CD8-positive, alpha-beta memory T cell (primary cell): ENCODE measurements around the gene EEA1. TPM values are rescaled to one million over a fixed set of nuclear protein-coding genes. Genes with fewer than 3 reads are reported as not detected.
A peak's percentile ranks its signal among the peaks of the same experiment; 100 is the strongest.

Experiments
- CTCF ChIA-PET: fragments of 350-600 bp; sonication (Branson Sonifier 250); formaldehyde crosslinking; loops from one replicate; lab custom pipeline; 2021; ENCODE audit warnings: antibody characterized with exemption; lab: Charles Lee
- POLR2A ChIA-PET: fragments of 350-600 bp; sonication (Branson Sonifier 250); formaldehyde crosslinking; loops from one replicate; lab custom pipeline; 2021; ENCODE audit warnings: antibody characterized with exemption; lab: Charles Lee
- DNase-seq, 5 donors: peaks; one replicate each; pipeline versions ENCODE4 v3.0.0 to v3.0.0-alpha.2; 2020 to 2022; ENCODE audit warnings: mixed read lengths in 1 of 5
- H3K27ac ChIP-seq: one replicate; pipeline ENCODE4 v1.7.0; 2013; ENCODE audit warnings: low read depth, mild to moderate bottlenecking, low read length, moderate library complexity
- H3K27me3 ChIP-seq: 2 replicates; pipeline ENCODE4 v1.7.0; 2013; ENCODE audit warnings: low read length, mild to moderate bottlenecking; ENCODE audit not compliant: insufficient read depth, poor library complexity, severe bottlenecking
- H3K36me3 ChIP-seq: 2 replicates; pipeline ENCODE4 v1.7.0; 2013; ENCODE audit warnings: mild to moderate bottlenecking, low read length, moderate library complexity; ENCODE audit not compliant: insufficient read depth
- H3K4me1 ChIP-seq: 2 replicates; pipeline ENCODE4 v1.7.0; 2013; ENCODE audit warnings: mild to moderate bottlenecking, low read length, moderate library complexity; ENCODE audit not compliant: insufficient read depth
- H3K4me3 ChIP-seq: 2 replicates; pipeline ENCODE4 v1.7.0; 2013; ENCODE audit warnings: mild to moderate bottlenecking, low read length
- H3K9me3 ChIP-seq: 2 replicates; pipeline ENCODE4 v1.7.0; 2013; ENCODE audit warnings: mild to moderate bottlenecking, low read length
- H3K27ac Mint-ChIP-seq, 8 donors: one replicate each; pipeline ENCODE4 v1.8.0; 2020 to 2021; ENCODE audit warnings: mixed read lengths in 8 of 8, mild to moderate bottlenecking in 6 of 8, inconsistent platforms in 3 of 8, moderate library complexity in 3 of 8
- H3K27me3 Mint-ChIP-seq, 2 donors: one replicate each; pipeline ENCODE4 v1.8.0; 2020 to 2021; ENCODE audit warnings: mixed read lengths in 2 of 2, mild to moderate bottlenecking in 1 of 2, moderate library complexity in 1 of 2
- H3K36me3 Mint-ChIP-seq, 3 donors: one replicate each; pipeline ENCODE4 v1.8.0; 2020 to 2021; ENCODE audit warnings: mixed read lengths in 3 of 3, inconsistent platforms in 1 of 3, mild to moderate bottlenecking in 1 of 3
- H3K4me1 Mint-ChIP-seq, 3 donors: one replicate each; pipeline ENCODE4 v1.8.0; 2020 to 2021; ENCODE audit warnings: mixed read lengths in 3 of 3, inconsistent platforms in 1 of 3, mild to moderate bottlenecking in 1 of 3
- H3K4me3 Mint-ChIP-seq, 7 donors: one replicate each; pipeline ENCODE4 v1.8.0; 2020 to 2021; ENCODE audit warnings: mixed read lengths in 7 of 7, mild to moderate bottlenecking in 6 of 7, moderate library complexity in 4 of 7, inconsistent platforms in 2 of 7
- H3K9me3 Mint-ChIP-seq, 5 donors: one replicate each; pipeline ENCODE4 v1.8.0; 2020 to 2022; ENCODE audit warnings: mixed read lengths in 5 of 5, mild to moderate bottlenecking in 3 of 5, moderate library complexity in 2 of 5, inconsistent platforms in 1 of 5
- polyA plus RNA-seq: library from polyadenylated mRNA; unstranded; fragments of 300-500 nt; fragmentation: Illumina TruSeq; gene quantifications from one replicate; pipeline ENCODE4 v1.2.3, GENCODE V29; 2021
- total RNA-seq, 2 experiments: library from RNA; stranded (reverse); gene quantifications; one replicate each; pipeline ENCODE4 v1.2.3, GENCODE V29; 2021

The EEA1 gene
- total and polyA plus RNA-seq, 3 experiments from 2014 or later, result 9.3 to 23.6 (median 21.5) TPM

GRCh38 chr12:92769124-92769901 lies 159.8 kb downstream of the EEA1 start:
- peaks cover 11 to 14% (median 12%) of the 10 kb centered on the region in 3 donors for H3K4me1 Mint-ChIP-seq
- Histone ChIP-seq H3K36me3 (no peaks in the 10 kb centered on the region), H3K27me3 (no peaks in the 10 kb centered on the region), H3K27ac (no peak overlapping the region), H3K9me3 (no peaks in the 10 kb centered on the region), H3K4me1 (peaks cover 13% of the 10 kb centered on the region), H3K4me3 (peak overlapping the region; percentile 6)
- no peaks in the 10 kb centered on the region for H3K9me3 Mint-ChIP-seq
- POLR2A ChIA-PET, result no interaction called here
- peaks cover 0 to 3% (median 0%) of the 10 kb centered on the region in 3 donors for H3K36me3 Mint-ChIP-seq
- peak overlapping the region in 2 of 8 donors; percentile 3 to 69 for H3K27ac Mint-ChIP-seq
- DNase-seq, result no peak
- no peaks in the 10 kb centered on the region for H3K27me3 Mint-ChIP-seq
- no peak overlapping the region for H3K4me3 Mint-ChIP-seq
- CTCF ChIA-PET, result interaction anchor here (0.8 kb wide), 1 partner anchor 1333 kb away, joined by 3 read pairs; no protein-coding TSS in a partner anchor

- no peak overlapping the region for H3K27ac ChIP-seq
- CTCF ChIA-PET, result interaction anchor here (0.7 kb wide), 1 partner anchor 1562 kb away, joined by 3 read pairs; no protein-coding TSS in a partner anchor
- no peaks in the 10 kb centered on the region for H3K36me3 Mint-ChIP-seq
- H3K4me3 ChIP-seq, result no peak overlapping the region
- H3K4me1 Mint-ChIP-seq, result peaks cover 11 to 14% (median 12%) of the 10 kb centered on the region in 3 donors
- H3K27me3 ChIP-seq, result no peaks in the 10 kb centered on the region
- POLR2A ChIA-PET, result no interaction called here
- H3K27me3 Mint-ChIP-seq, result peaks cover 0 to 15% of the 10 kb centered on the region in 2 donors
- H3K4me3 Mint-ChIP-seq, result no peak overlapping the region
- no peaks in the 10 kb centered on the region for H3K9me3 Mint-ChIP-seq
- H3K27ac Mint-ChIP-seq, result no peak overlapping the region
- no peaks in the 10 kb centered on the region for H3K36me3 ChIP-seq
- H3K9me3 ChIP-seq, result no peaks in the 10 kb centered on the region
- H3K4me1 ChIP-seq, result peaks cover 13% of the 10 kb centered on the region
- DNase-seq, result no peak
Measured at GRCh38 chr12:92765871-92766270, 163.2 kb downstream of the EEA1 start.

GRCh38 chr12:92764831-92765230 lies 164.3 kb downstream of the EEA1 start:
- Mint-ChIP-seq H3K27me3 (peaks cover 0 to 15% of the 10 kb centered on the region in 2 donors), H3K36me3 (no peaks in the 10 kb centered on the region), H3K4me1 (peaks cover 9 to 14% (median 11%) of the 10 kb centered on the region in 3 donors), H3K9me3 (no peaks in the 10 kb centered on the region), H3K4me3 (no peak overlapping the region), H3K27ac (no peak overlapping the region)
- Histone ChIP-seq H3K36me3 (no peaks in the 10 kb centered on the region), H3K9me3 (no peaks in the 10 kb centered on the region), H3K4me3 (no peak overlapping the region), H3K27ac (no peak overlapping the region), H3K27me3 (no peaks in the 10 kb centered on the region), H3K4me1 (peaks cover 9% of the 10 kb centered on the region)
- CTCF ChIA-PET, result no interaction called here
- POLR2A ChIA-PET, result no interaction called here
- no peak for DNase-seq

GRCh38 chr12:92762773-92763172 lies 166.3 kb downstream of the EEA1 start:
- H3K4me1 Mint-ChIP-seq, result peaks cover 5 to 11% (median 5%) of the 10 kb centered on the region in 3 donors
- Histone ChIP-seq H3K4me3 (no peak overlapping the region), H3K36me3 (no peaks in the 10 kb centered on the region), H3K27me3 (no peaks in the 10 kb centered on the region), H3K27ac (no peak overlapping the region), H3K9me3 (no peaks in the 10 kb centered on the region), H3K4me1 (peaks cover 4% of the 10 kb centered on the region)
- H3K4me3 Mint-ChIP-seq, result no peak overlapping the region
- no peak overlapping the region for H3K27ac Mint-ChIP-seq
- H3K27me3 Mint-ChIP-seq, result peaks cover 0 to 18% of the 10 kb centered on the region in 2 donors
- H3K36me3 Mint-ChIP-seq, result no peaks in the 10 kb centered on the region
- POLR2A ChIA-PET, result no interaction called here
- CTCF ChIA-PET, result no interaction called here
- H3K9me3 Mint-ChIP-seq, result no peaks in the 10 kb centered on the region
- DNase-seq, result no peak

GRCh38 chr12:92759634-92760268 lies 169.3 kb downstream of the EEA1 start:
- Mint-ChIP-seq H3K27ac (no peak overlapping the region), H3K4me1 (peaks cover 11 to 17% (median 11%) of the 10 kb centered on the region in 3 donors), H3K9me3 (no peaks in the 10 kb centered on the region), H3K36me3 (no peaks in the 10 kb centered on the region), H3K27me3 (peaks cover 0 to 18% of the 10 kb centered on the region in 2 donors), H3K4me3 (no peak overlapping the region)
- H3K27ac ChIP-seq, result no peak overlapping the region
- ChIA-PET CTCF (no interaction called here), POLR2A (no interaction called here)
- H3K36me3 ChIP-seq, result no peaks in the 10 kb centered on the region
- H3K4me3 ChIP-seq, result no peak overlapping the region
- H3K4me1 ChIP-seq, result peaks cover 7% of the 10 kb centered on the region
- H3K9me3 ChIP-seq, result no peaks in the 10 kb centered on the region
- no peak for DNase-seq
- no peaks in the 10 kb centered on the region for H3K27me3 ChIP-seq

- Mint-ChIP-seq H3K27ac (peak overlapping the region in 1 of 8 donors; percentile 15), H3K27me3 (peaks cover 0 to 11% of the 10 kb centered on the region in 2 donors), H3K9me3 (no peaks in the 10 kb centered on the region), H3K4me3 (no peak overlapping the region), H3K36me3 (no peaks in the 10 kb centered on the region), H3K4me1 (peaks cover 11 to 17% (median 11%) of the 10 kb centered on the region in 3 donors)
- Histone ChIP-seq H3K27ac (no peak overlapping the region), H3K4me3 (no peak overlapping the region), H3K27me3 (no peaks in the 10 kb centered on the region), H3K36me3 (no peaks in the 10 kb centered on the region), H3K4me1 (peaks cover 7% of the 10 kb centered on the region), H3K9me3 (no peaks in the 10 kb centered on the region)
- ChIA-PET CTCF (no interaction called here), POLR2A (no interaction called here)
- no peak for DNase-seq
Measured at GRCh38 chr12:92757597-92758121, 171.4 kb downstream of the EEA1 start.

- Histone ChIP-seq H3K27ac (no peak overlapping the region), H3K9me3 (no peaks in the 10 kb centered on the region), H3K36me3 (no peaks in the 10 kb centered on the region), H3K4me1 (peaks cover 7% of the 10 kb centered on the region), H3K4me3 (no peak overlapping the region), H3K27me3 (no peaks in the 10 kb centered on the region)
- ChIA-PET CTCF (no interaction called here), POLR2A (no interaction called here)
- peak overlapping the region in 1 of 7 donors; percentile 10 for H3K4me3 Mint-ChIP-seq
- no peak for DNase-seq
- H3K27me3 Mint-ChIP-seq, result peaks cover 0 to 6% of the 10 kb centered on the region in 2 donors
- no peaks in the 10 kb centered on the region for H3K36me3 Mint-ChIP-seq
- peaks cover 11 to 17% (median 11%) of the 10 kb centered on the region in 3 donors for H3K4me1 Mint-ChIP-seq
- no peaks in the 10 kb centered on the region for H3K9me3 Mint-ChIP-seq
- peak overlapping the region in 1 of 8 donors; percentile 15 for H3K27ac Mint-ChIP-seq
Measured at GRCh38 chr12:92756898-92757596, 172.0 kb downstream of the EEA1 start.
